Upper lobe of right lung (tissue), 1 donor: ENCODE measurements around the gene BBS12. TPM values are rescaled to one million over a fixed set of nuclear protein-coding genes. Genes with fewer than 3 reads are reported as not detected.

ENCODE experiments used
- ATAC-seq: fragments of 200-7000 bp; cut with Tn5 transposase; one replicate; pipeline ENCODE4 v1.9.1; 2020; ENCODE audit warnings: mild to moderate bottlenecking, moderate library complexity
- DNase-seq: peaks from one replicate; pipeline ENCODE4 v3.0.0-alpha.2; 2020
- H3K27ac ChIP-seq: fragments of 200-600 bp; one replicate; pipeline ENCODE4 v1.8.0; 2022
- H3K27me3 ChIP-seq: fragments of 200-600 bp; one replicate; pipeline ENCODE4 v1.8.0; 2022; ENCODE audit warnings: mild to moderate bottlenecking
- H3K36me3 ChIP-seq: fragments of 200-600 bp; one replicate; pipeline ENCODE4 v1.8.0; 2022
- H3K4me1 ChIP-seq: fragments of 200-600 bp; one replicate; pipeline ENCODE4 v1.8.0; 2022
- H3K4me3 ChIP-seq: fragments of 200-600 bp; one replicate; pipeline ENCODE4 v1.8.0; 2022; ENCODE audit warnings: mild to moderate bottlenecking
- H3K9me3 ChIP-seq: fragments of 200-600 bp; one replicate; pipeline ENCODE4 v1.8.0; 2022
- intact Hi-C: fragments of 100-400 bp; cut with DNase I; formaldehyde crosslinking; loops from one replicate; pipeline ENCODE4 v1.11.0; 2022
- total RNA-seq: library from RNA; stranded (reverse); fragmentation: NEBNext Ultra II Directional; extraction: Animal tissue kit (Norgen Biotek cat#: 25700); gene quantifications from one replicate; pipeline ENCODE4 v1.2.1, GENCODE V29; 2021
- TF ChIP-seq, protein P1 (sequence below): fragments of 200-600 bp; IDR thresholded peaks from one replicate; pipeline ENCODE4 v1.8.0; 2022; ENCODE audit warnings: antibody characterized with exemption
- donor health status: DM: no; HTN: yes; CAD: no; lungs with severe emphysema.

Gene BBS12
- total RNA-seq, 1 donor from 2014 or later = 2.8 TPM

DNA sequence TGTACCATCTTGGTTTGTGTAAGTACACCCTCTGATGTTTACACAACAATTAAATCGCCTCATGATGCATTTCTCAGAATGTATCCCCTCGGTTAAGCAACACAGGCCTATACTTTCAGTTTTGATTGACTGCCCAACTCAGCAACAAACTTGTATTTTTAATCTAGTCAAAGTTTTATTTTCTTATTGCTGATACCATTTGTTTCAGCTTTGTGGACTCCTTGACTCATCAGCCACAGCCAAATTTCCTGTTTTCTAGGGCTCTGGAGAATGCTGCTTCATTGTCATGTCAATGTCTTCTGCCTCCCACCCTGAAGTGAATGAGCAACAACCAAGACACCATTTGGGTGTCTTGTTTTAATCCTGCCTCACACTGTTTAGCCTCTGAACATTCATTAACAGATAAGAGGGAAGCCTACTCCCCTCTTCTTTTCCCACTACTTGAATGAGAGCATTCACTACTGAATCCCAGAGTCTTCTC is 14.0 kb downstream of the BBS12 start:
- DNase-seq (no peak), ATAC-seq (no peak)
- Histone ChIP-seq H3K4me3 (no peak overlapping the region), H3K27me3 (peaks cover 8% of the 10 kb centered on the region), H3K27ac (no peak overlapping the region), H3K36me3 (peaks cover 9% of the 10 kb centered on the region), H3K4me1 (peaks cover 7% of the 10 kb centered on the region), H3K9me3 (no peaks in the 10 kb centered on the region)
- TF ChIP-seq, protein P1, sequence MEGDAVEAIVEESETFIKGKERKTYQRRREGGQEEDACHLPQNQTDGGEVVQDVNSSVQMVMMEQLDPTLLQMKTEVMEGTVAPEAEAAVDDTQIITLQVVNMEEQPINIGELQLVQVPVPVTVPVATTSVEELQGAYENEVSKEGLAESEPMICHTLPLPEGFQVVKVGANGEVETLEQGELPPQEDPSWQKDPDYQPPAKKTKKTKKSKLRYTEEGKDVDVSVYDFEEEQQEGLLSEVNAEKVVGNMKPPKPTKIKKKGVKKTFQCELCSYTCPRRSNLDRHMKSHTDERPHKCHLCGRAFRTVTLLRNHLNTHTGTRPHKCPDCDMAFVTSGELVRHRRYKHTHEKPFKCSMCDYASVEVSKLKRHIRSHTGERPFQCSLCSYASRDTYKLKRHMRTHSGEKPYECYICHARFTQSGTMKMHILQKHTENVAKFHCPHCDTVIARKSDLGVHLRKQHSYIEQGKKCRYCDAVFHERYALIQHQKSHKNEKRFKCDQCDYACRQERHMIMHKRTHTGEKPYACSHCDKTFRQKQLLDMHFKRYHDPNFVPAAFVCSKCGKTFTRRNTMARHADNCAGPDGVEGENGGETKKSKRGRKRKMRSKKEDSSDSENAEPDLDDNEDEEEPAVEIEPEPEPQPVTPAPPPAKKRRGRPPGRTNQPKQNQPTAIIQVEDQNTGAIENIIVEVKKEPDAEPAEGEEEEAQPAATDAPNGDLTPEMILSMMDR = no peak
- intact Hi-C loops = no loop called here

DNA sequence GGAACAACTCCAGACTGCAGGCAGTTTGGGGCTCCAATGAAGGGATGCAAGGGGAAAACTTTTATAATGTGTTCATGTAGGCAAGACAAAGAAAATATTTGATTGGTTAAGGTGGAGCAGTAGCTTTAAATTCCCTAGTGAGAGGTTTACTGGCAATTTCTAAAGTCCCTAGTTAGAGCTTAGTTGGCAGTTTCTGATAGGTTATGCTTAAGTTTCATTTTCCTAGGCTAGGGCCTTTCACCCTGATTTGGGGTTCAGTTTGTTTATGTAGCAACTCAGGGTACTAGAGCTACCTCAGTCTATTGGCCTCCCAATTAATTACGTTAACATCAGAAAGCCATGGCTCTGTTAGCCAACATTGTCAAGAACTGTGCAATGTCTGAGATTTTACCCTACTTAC is 14.6 kb downstream of the BBS12 start:
- Histone ChIP-seq H3K9me3 (no peaks in the 10 kb centered on the region), H3K27me3 (peaks cover 8% of the 10 kb centered on the region), H3K27ac (no peak overlapping the region), H3K4me1 (peaks cover 7% of the 10 kb centered on the region), H3K36me3 (peaks cover 6% of the 10 kb centered on the region), H3K4me3 (no peak overlapping the region)
- DNase-seq (no peak), ATAC-seq (no peak)
- TF ChIP-seq, protein P1 = no peak
- intact Hi-C loops = no loop called here

DNA sequence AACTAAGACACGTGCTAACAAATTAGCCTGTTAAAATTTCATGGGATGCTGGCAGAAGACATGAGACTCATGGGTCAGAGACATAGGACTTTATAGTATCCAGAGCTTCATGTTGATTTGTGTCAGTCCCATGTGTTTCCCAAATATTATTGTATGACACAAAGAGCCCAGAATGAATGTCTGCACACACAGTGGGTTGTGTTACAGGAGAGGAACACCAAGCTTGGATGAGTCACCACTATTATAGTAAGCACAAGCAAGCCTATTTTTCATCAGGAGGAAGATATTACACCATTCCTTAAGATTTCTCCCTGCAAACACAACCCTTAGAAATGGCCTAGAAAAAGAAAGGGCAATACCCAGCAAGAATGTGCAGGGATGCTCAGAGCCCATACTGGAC is 15.4 kb downstream of the BBS12 start:
- intact Hi-C loops = no loop called here
- no peak overlapping the region for H3K4me3 ChIP-seq
- H3K36me3 ChIP-seq = no peaks in the 10 kb centered on the region
- H3K4me1 ChIP-seq = peaks cover 7% of the 10 kb centered on the region
- peaks cover 8% of the 10 kb centered on the region for H3K27me3 ChIP-seq
- H3K27ac ChIP-seq = no peak overlapping the region
- TF ChIP-seq, protein P1 = no peak
- DNase-seq (no peak), ATAC-seq (no peak)
- H3K9me3 ChIP-seq = no peaks in the 10 kb centered on the region

DNA sequence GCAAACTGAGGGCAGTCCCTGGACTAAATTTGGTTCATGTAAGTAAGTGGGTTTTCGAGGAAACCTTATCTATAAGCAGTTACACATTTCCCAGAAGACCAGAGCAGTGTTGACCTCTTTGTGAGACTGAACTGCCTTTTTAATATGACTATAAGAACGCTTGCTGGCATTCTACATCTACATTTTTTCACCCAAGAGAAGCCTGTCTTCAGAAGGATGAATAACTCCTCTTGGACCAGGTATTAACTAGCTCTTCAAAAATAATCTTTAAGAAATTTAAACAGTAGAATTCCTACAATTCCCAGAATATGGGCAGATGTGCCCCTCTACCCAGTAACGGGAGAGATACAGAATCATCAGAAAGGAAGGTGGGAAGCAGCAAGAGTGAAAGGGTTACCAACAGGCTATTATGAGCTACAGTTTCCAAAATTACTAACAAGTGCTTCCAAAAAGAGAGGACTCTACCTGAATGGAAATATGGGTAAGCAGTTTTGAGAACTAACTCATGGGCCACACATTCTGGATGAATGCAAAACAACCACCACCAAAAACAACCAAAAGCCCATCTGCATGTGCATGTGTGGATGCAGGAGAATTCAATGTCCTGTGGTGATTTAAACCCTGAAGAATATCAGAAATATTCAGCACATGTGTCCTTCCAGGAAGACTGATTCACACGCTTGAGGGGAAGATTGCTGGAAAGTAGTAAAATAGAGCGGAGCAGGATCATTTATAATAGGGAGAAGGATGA is 17.4 kb downstream of the BBS12 start:
- Histone ChIP-seq H3K27ac (no peak overlapping the region), H3K4me3 (no peak overlapping the region), H3K36me3 (no peaks in the 10 kb centered on the region), H3K27me3 (peaks cover 8% of the 10 kb centered on the region), H3K9me3 (no peaks in the 10 kb centered on the region), H3K4me1 (no peaks in the 10 kb centered on the region)
- TF ChIP-seq, protein P1 = no peak
- intact Hi-C loops = no loop called here
- DNase-seq (no peak), ATAC-seq (no peak)

DNA sequence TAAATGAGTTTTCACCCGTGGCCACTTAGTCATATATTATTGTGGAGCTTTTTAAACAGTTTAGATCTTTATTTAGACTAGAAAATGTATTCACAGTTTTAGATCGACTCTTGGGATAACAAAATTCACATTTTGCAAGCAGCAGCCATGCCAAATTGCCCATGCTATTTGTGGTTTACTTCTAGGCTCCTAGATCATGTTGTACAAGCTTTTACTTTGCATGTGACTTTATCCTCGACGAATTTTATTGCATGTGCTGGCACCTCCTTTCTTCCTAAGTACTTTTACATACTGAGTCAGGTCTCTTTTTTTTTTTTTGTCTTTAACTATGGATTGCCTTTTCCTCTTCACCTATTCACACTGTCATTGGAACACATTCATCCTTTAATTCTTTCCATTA is 23.2 kb downstream of the BBS12 start:
- TF ChIP-seq, protein P1 = no peak
- H3K4me1 ChIP-seq = no peaks in the 10 kb centered on the region
- no peak for DNase-seq
- no peak for ATAC-seq
- H3K27me3 ChIP-seq = no peaks in the 10 kb centered on the region
- intact Hi-C loops = no loop called here
- H3K4me3 ChIP-seq = no peak overlapping the region
- no peak overlapping the region for H3K27ac ChIP-seq
- no peaks in the 10 kb centered on the region for H3K36me3 ChIP-seq
- no peaks in the 10 kb centered on the region for H3K9me3 ChIP-seq
